ENCODE data around the gene CRYBG3.

DNA sequence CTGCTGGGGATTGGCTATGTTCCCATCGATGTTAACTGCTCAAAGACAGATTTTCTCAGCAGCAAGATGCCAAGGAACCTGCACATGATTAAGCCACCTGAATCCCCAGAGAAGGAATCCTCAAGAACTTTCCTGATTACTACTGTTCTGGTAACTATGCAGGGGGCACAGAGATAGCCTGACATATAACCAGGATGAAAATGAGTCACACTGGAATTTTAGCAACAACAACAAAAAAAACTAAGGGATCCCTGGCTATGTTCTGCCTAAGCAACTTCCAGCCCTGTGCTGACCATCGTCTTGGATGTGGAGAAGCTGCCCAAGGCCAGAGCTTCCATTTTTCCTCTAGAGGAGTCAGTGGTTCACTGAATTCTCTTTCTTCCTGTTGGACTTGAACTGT lies 136.6 kb downstream of the CRYBG3 start:
- TF ChIP-seq POLR2AphosphoS5 (IDR thresholded peaks at IDR 0.05; ENCODE audit: low read depth, low read length), result no peak
- TF ChIP-seq POLR2A (IDR thresholded peaks at IDR 0.05; ENCODE audit: low read depth, low read length), result no peak
- no peak for TF ChIP-seq TAF1 (IDR thresholded peaks at IDR 0.05; ENCODE audit: low read depth, low read length)
- no peak for TF ChIP-seq PAX5 (IDR thresholded peaks at IDR 0.05; ENCODE audit: insufficient read depth, low read length, severe bottlenecking)

Measured in GM12891 (cell line).